H1 (cell line): ENCODE data around the gene BNIP5. TPM values are rescaled to one million over a fixed set of nuclear protein-coding genes. Genes with fewer than 3 reads are reported as not detected.
A peak's percentile ranks its signal among the peaks of the same experiment; 100 is the strongest.

Source experiments
- CTCF ChIA-PET: fragments of 300-600 bp; sonication (Branson Sonifier 250); formaldehyde crosslinking; loops from one replicate; lab custom pipeline; 2021; ENCODE audit not compliant: partially characterized antibody; lab: Charles Lee
- POLR2A ChIA-PET: fragments of 300-600 bp; sonication (Branson Sonifier 250); formaldehyde crosslinking; loops from one replicate; lab custom pipeline; 2021; ENCODE audit warnings: inconsistent platforms; ENCODE audit not compliant: partially characterized antibody; lab: Charles Lee
- DNase-seq, 2 experiments: peaks; one replicate each; pipeline versions ENCODE4 v3.0.0 to v3.0.0-alpha.2; 2010 to 2022; ENCODE audit warnings: low spot score in 2 of 2, low read depth in 1 of 2, mixed read lengths in 1 of 2
- FAIRE-seq: peaks from 2 replicates; lab custom pipeline; 2011; peaks lifted over from hg19 to GRCh38; lab: Jason Lieb, UNC
- H2AFZ ChIP-seq: 2 replicates; pipeline ENCODE4 v1.8.1; 2012; ENCODE audit warnings: low read length, inconsistent platforms
- H2AK5ac ChIP-seq: 2 replicates; pipeline ENCODE4 v1.6.1; 2013; ENCODE audit warnings: low read depth, low read length
- H2BK120ac ChIP-seq: replicated peaks from 2 replicates; pipeline ENCODE3; 2013; ENCODE audit warnings: low read depth, low read length, inconsistent platforms
- H2BK12ac ChIP-seq: 2 replicates; pipeline ENCODE4 v1.6.1; 2013; ENCODE audit warnings: low read depth, low read length
- H2BK15ac ChIP-seq: 2 replicates; pipeline ENCODE4 v1.6.1; 2013; ENCODE audit warnings: low read length
- H2BK20ac ChIP-seq: 2 replicates; pipeline ENCODE4 v1.6.1; 2013; ENCODE audit warnings: low read length
- H2BK5ac ChIP-seq: 2 replicates; pipeline ENCODE4 v1.6.1; 2013; ENCODE audit warnings: low read depth, low read length
- H3K14ac ChIP-seq: 2 replicates; pipeline ENCODE4 v1.6.1; 2013; ENCODE audit warnings: inconsistent platforms; ENCODE audit not compliant: insufficient read length
- H3K18ac ChIP-seq: 2 replicates; pipeline ENCODE4 v1.6.1; 2013; ENCODE audit warnings: low read length; ENCODE audit errors: extremely low read depth
- H3K23ac ChIP-seq: 2 replicates; pipeline ENCODE4 v1.6.1; 2013; ENCODE audit warnings: inconsistent platforms; ENCODE audit not compliant: insufficient read length
- H3K23me2 ChIP-seq: 2 replicates; pipeline ENCODE4 v1.6.1; 2013; ENCODE audit warnings: low read depth, low read length
- H3K27ac ChIP-seq: 2 replicates; pipeline ENCODE4 v1.6.1; 2011; ENCODE audit warnings: low read depth, low read length, inconsistent platforms
- H3K27me3 ChIP-seq, 4 experiments: replicated peaks in 1 of 4; 1 replicate in 1 of 4; 2 replicates in 3 of 4; pipeline versions ENCODE4 v1.6.1 to v1.8.1; 2011 to 2013; ENCODE audit warnings: low read length in 3 of 4, mild to moderate bottlenecking in 3 of 4, inconsistent platforms in 2 of 4, mixed read lengths in 2 of 4, moderate library complexity in 1 of 4; ENCODE audit not compliant: control insufficient read depth in 3 of 4, insufficient read depth in 3 of 4; ENCODE audit errors: extremely low read depth in 1 of 4
- H3K36me3 ChIP-seq, 4 experiments: 2 replicates each; pipeline versions ENCODE4 v1.6.1 to v1.8.1; 2011 to 2013; ENCODE audit warnings: mild to moderate bottlenecking in 4 of 4, low read length in 3 of 4, moderate library complexity in 2 of 4, control low read depth in 1 of 4, inconsistent platforms in 1 of 4; ENCODE audit not compliant: insufficient read depth in 4 of 4, control insufficient read depth in 2 of 4
- H3K4ac ChIP-seq: replicated peaks from 2 replicates; pipeline ENCODE3; 2013; ENCODE audit warnings: low read length, low read depth, mixed read lengths, inconsistent platforms; ENCODE audit not compliant: insufficient read length
- H3K4me1 ChIP-seq, 4 experiments: replicated peaks in 1 of 4; 1 replicate in 1 of 4; 2 replicates in 3 of 4; pipeline versions ENCODE4 v1.6.1 to v1.8.1; 2011 to 2013; ENCODE audit warnings: low read length in 3 of 4, inconsistent platforms in 2 of 4, mixed read lengths in 1 of 4; ENCODE audit not compliant: insufficient read depth in 4 of 4, control insufficient read depth in 3 of 4
- H3K4me2 ChIP-seq, 2 experiments: 2 replicates each; pipeline versions ENCODE4 v1.6.1 to v1.8.1; 2011 to 2013; ENCODE audit warnings: low read depth in 2 of 2, low read length in 2 of 2, control low read depth in 1 of 2, inconsistent platforms in 1 of 2, mild to moderate bottlenecking in 1 of 2; ENCODE audit not compliant: insufficient read depth in 1 of 2
- H3K4me3 ChIP-seq, 4 experiments: fragments of 200-600, 300-600 bp in 1 of 4; sonication (generic), shearing (Covaris generic), sonication (Bioruptor Twin) in 1 of 4; 2 replicates each; pipeline versions ENCODE4 v1.5.1 to v1.8.1; 2011 to 2016; ENCODE audit warnings: low read length in 4 of 4, low read depth in 3 of 4, control low read depth in 2 of 4, inconsistent platforms in 2 of 4, mild to moderate bottlenecking in 2 of 4, mixed read lengths in 1 of 4, moderate library complexity in 1 of 4; ENCODE audit not compliant: insufficient read depth in 2 of 4; ENCODE audit errors: extremely low read depth in 1 of 4
- H3K56ac ChIP-seq: replicated peaks from 2 replicates; pipeline ENCODE3; 2013; ENCODE audit warnings: low read depth, mild to moderate bottlenecking, mixed read lengths, low read length, inconsistent platforms; ENCODE audit not compliant: insufficient read length
- H3K79me1 ChIP-seq: 2 replicates; pipeline ENCODE4 v1.6.1; 2013; ENCODE audit warnings: low read depth, low read length, control low read depth
- H3K79me2 ChIP-seq, 2 experiments: 2 replicates each; pipeline versions ENCODE4 v1.6.1 to v1.8.1; 2012 to 2013; ENCODE audit warnings: low read length in 2 of 2, mild to moderate bottlenecking in 2 of 2, inconsistent platforms in 1 of 2; ENCODE audit not compliant: insufficient read depth in 2 of 2, control insufficient read depth in 1 of 2
- H3K9ac ChIP-seq, 4 experiments: replicated peaks in 1 of 4; 1 replicate in 1 of 4; 2 replicates in 3 of 4; pipeline versions ENCODE4 v1.6.1 to v1.8.1; 2011 to 2013; ENCODE audit warnings: low read depth in 3 of 4, low read length in 3 of 4, control low read depth in 2 of 4, mild to moderate bottlenecking in 2 of 4, moderate library complexity in 2 of 4, inconsistent platforms in 1 of 4; ENCODE audit errors: extremely low read depth in 1 of 4
- H3K9me3 ChIP-seq, 2 experiments: 2 replicates each; pipeline versions ENCODE4 v1.6.1 to v1.8.1; 2012 to 2013; ENCODE audit warnings: mild to moderate bottlenecking in 2 of 2, moderate library complexity in 2 of 2, control low read depth in 1 of 2, inconsistent platforms in 1 of 2, low read depth in 1 of 2, low read length in 1 of 2, mixed read lengths in 1 of 2; ENCODE audit not compliant: insufficient read depth in 2 of 2
- H4K20me1 ChIP-seq, 2 experiments: replicated peaks in 1 of 2; 2 replicates each; pipeline versions ENCODE3 to v1.8.1; 2011 to 2013; ENCODE audit warnings: inconsistent platforms in 2 of 2, low read length in 2 of 2, mild to moderate bottlenecking in 1 of 2; ENCODE audit not compliant: insufficient read depth in 2 of 2, control insufficient read depth in 1 of 2
- H4K5ac ChIP-seq: 2 replicates; pipeline ENCODE4 v1.6.1; 2013; ENCODE audit warnings: low read length, low read depth, mixed read lengths, inconsistent platforms; ENCODE audit not compliant: insufficient read length
- H4K8ac ChIP-seq: 2 replicates; pipeline ENCODE4 v1.8.0; 2013; ENCODE audit warnings: mild to moderate bottlenecking, moderate library complexity, low read length, inconsistent platforms; ENCODE audit not compliant: insufficient read depth; ENCODE audit errors: extremely low read depth
- H4K91ac ChIP-seq: replicated peaks from 2 replicates; pipeline ENCODE3; 2013; ENCODE audit warnings: low read length, mixed read lengths, inconsistent platforms; ENCODE audit not compliant: insufficient read length
- CEBPB ChIP-seq: IDR thresholded peaks from 2 replicates; pipeline ENCODE4 v1.6.1; 2012; ENCODE audit warnings: low read depth, low read length
- RAD21 ChIP-seq, 2 experiments: IDR thresholded peaks in 1 of 2; conservative IDR thresholded peaks in 1 of 2; 2 replicates each; pipeline ENCODE4 v1.6.1; 2011; ENCODE audit warnings: low read depth in 2 of 2, low read length in 2 of 2, improper control_type of control experiment in 1 of 2, inconsistent platforms in 1 of 2, mild to moderate bottlenecking in 1 of 2, moderate library complexity in 1 of 2
- SIX5 ChIP-seq: IDR thresholded peaks from 2 replicates; pipeline ENCODE4 v1.6.1; 2011; ENCODE audit warnings: mild to moderate bottlenecking, low read depth, low read length
- WGBS, 2 experiments: shearing (Covaris generic) in 1 of 2; methylation state at CpG; one replicate each; pipeline versions ENCODE4 v1.1.6 to v1.1.7; 2013 to 2015; ENCODE audit warnings: low lambda C conversion rate in 2 of 2, mixed read lengths in 2 of 2, inconsistent platforms in 1 of 2, low coverage in 1 of 2, missing lambda C conversion rate in 1 of 2; ENCODE audit not compliant: insufficient replicate concordance in 2 of 2, insufficient coverage in 1 of 2, insufficient read length in 1 of 2; ENCODE audit errors: extremely low coverage in 1 of 2, missing lambda C conversion rate in 1 of 2; 5-methylcytosine and 5-hydroxymethylcytosine counted together
- polyA plus RNA-seq, 7 experiments: library from polyadenylated mRNA; depleted of rRNA in 3 of 7; stranded (reverse) in 5 of 7; unstranded in 2 of 7; fragments of >200 nt in 5 of 7; fragments of 200-250 nt in 2 of 7; gene quantifications; 1 replicate in 5 of 7; 2 replicates in 1 of 7; 4 replicates in 1 of 7; pipeline versions ENCODE4 v1.2.1 to v1.2.3, GENCODE V29; 2011 to 2013; ENCODE audit warnings: missing spikeins in 2 of 7, mixed read lengths in 2 of 7
- total RNA-seq: library from RNA; stranded (reverse); fragmentation: NEBNext Ultra II Directional; extraction: Animal tissue kit (Norgen Biotek cat#: 25700); gene quantifications from 2 replicates; pipeline ENCODE4 v1.2.1, GENCODE V29; 2021

Gene BNIP5
- total and polyA plus RNA-seq, 2 of the 8 experiments (the other 6 are each of a cell fraction or from before 2014, with no cell fraction given), result not detected

- H4K5ac ChIP-seq, result no peak overlapping the region
- no peaks in the 10 kb centered on the region for H4K20me1 ChIP-seq
- ChIA-PET POLR2A (no interaction called here), CTCF (interaction anchor here (0.6 kb wide), 1 partner anchor 160 kb away, joined by 3 read pairs; no protein-coding TSS in a partner anchor)
- no peak for FAIRE-seq
- no peak overlapping the region for H3K4me3 ChIP-seq
- H2BK12ac ChIP-seq, result 0 out of 2 replicates have a peak overlapping the region, but pooled peaks have one; percentile 22
- H2AK5ac ChIP-seq, result no peak overlapping the region
- H3K9ac ChIP-seq, result no peak overlapping the region
- H3K79me1 ChIP-seq, result no peaks in the 10 kb centered on the region
- no peaks in the 10 kb centered on the region for H3K27me3 ChIP-seq
- no peak overlapping the region for H2BK120ac ChIP-seq
- no peak overlapping the region for H3K4ac ChIP-seq
- peaks cover 0 to 10% (median 6%) of the 10 kb centered on the region in 4 experiments; a peak in 4 of 7 replicates for H3K4me1 ChIP-seq
- no peak overlapping the region for H3K18ac ChIP-seq
- no peak overlapping the region for H2BK5ac ChIP-seq
- H3K23me2 ChIP-seq, result no peaks in the 10 kb centered on the region; the same call in 1 of the 2 replicates
- no peak overlapping the region for H2AFZ ChIP-seq
- peak overlapping the region; percentile 47 for H4K91ac ChIP-seq
- no peak for DNase-seq
- no peaks in the 10 kb centered on the region for H3K79me2 ChIP-seq
- H2BK20ac ChIP-seq, result no peak overlapping the region
- H3K56ac ChIP-seq, result no peak overlapping the region
- no peak overlapping the region for H3K4me2 ChIP-seq
- H3K14ac ChIP-seq, result no peak overlapping the region
- H3K36me3 ChIP-seq, result no peaks in the 10 kb centered on the region
- H3K27ac ChIP-seq, result no peak overlapping the region
- H4K8ac ChIP-seq, result no peak overlapping the region
- TF ChIP-seq RAD21 (IDR thresholded peaks at IDR 0.05 in 1 of 2, conservative IDR thresholded peaks at IDR 0.05 in 1 of 2; ENCODE audit: low read depth in 2 of 2, low read length in 2 of 2) (no peak), CEBPB (no peak), SIX5 (no peak)
- no peak overlapping the region for H3K23ac ChIP-seq
- peak overlapping the region; percentile 66; the same call in 1 of the 2 replicates for H2BK15ac ChIP-seq
- 96% methylated on average over 20 of the region's 20 CpGs; no CpG with 5 or more reads in 1 of the 2 experiments for WGBS, 2 experiments
- no peaks in the 10 kb centered on the region for H3K9me3 ChIP-seq
These were observed 39.0 kb upstream of the BNIP5 start for GRCh38 chr6:36375644-36376155.
